ENCODE data around the gene IZUMO1. TPM values are rescaled to one million over a fixed set of nuclear protein-coding genes. Genes with fewer than 3 reads are reported as not detected.
A peak's percentile ranks its signal among the peaks of the same experiment; 100 is the strongest.

The IZUMO1 gene
- polyA plus RNA-seq, 2 of the 4 experiments (the other 2 are of a cell fraction), result not detected

GRCh38 chr19:48738557-48739403, 7.9 kb downstream of the IZUMO1 start (continued):
- TF ChIP-seq RFX5 (IDR thresholded peaks at IDR 0.05) (peak; percentile 61; the same call in 1 of the 2 replicates), HOXA7 (CRISPR knock-in tag; IDR thresholded peaks at IDR 0.05) (no peak), RAD21 (conservative IDR thresholded peaks at IDR 0.05 in 1 of 2, IDR thresholded peaks at IDR 0.05 in 1 of 2) (peak; percentile 34 to 81; a peak in 4 of 5 replicates), MAFK (IDR thresholded peaks at IDR 0.05; ENCODE audit: partially characterized antibody) (no peak), HOXB13 (CRISPR knock-in tag; IDR thresholded peaks at IDR 0.05; ENCODE audit: low read depth) (peak; percentile 86; the same call in 1 of the 2 replicates), GATA3 (IDR thresholded peaks at IDR 0.05; ENCODE audit: borderline replicate concordance) (0 out of 2 replicates have a peak, but pooled peaks have one; percentile 23), JUN (IDR thresholded peaks at IDR 0.05) (peak; percentile 41 to 83; a peak in 3 of 5 replicates), MAX (IDR thresholded peaks at IDR 0.05) (peak; percentile 98), ATOH8 (CRISPR knock-in tag; IDR thresholded peaks at IDR 0.05; ENCODE audit: low read depth) (0 out of 2 replicates have a peak, but pooled peaks have one; percentile 51), MYC (IDR thresholded peaks at IDR 0.05; ENCODE audit: borderline replicate concordance, low read length) (peak; percentile 66; the same call in 1 of the 2 replicates), SREBF2 (IDR thresholded peaks at IDR 0.05) (no peak), HOXB5 (CRISPR knock-in tag; IDR thresholded peaks at IDR 0.05) (peak; percentile 83; the same call in 1 of the 2 replicates)

- WGBS (ENCODE audit: missing lambda C conversion rate), result 77% methylated on average over 22 of the region's 22 CpGs
Observed at GRCh38 chr19:48737360-48737998, 9.2 kb downstream of the IZUMO1 start.

GRCh38 chr19:48735031-48735615, 11.6 kb downstream of the IZUMO1 start:
- ATAC-seq, result peak; percentile 77 to 87

More at GRCh38 chr19:48737360-48737998, 9.2 kb downstream of the IZUMO1 start:
- FAIRE-seq, result no peak
- H3K27ac ChIP-seq, result no peak overlapping the region
- TF ChIP-seq BCL3 (IDR thresholded peaks at IDR 0.05) (no peak), RCOR1 (IDR thresholded peaks at IDR 0.05; ENCODE audit: low read depth, low read length) (no peak), CBX8 (IDR thresholded peaks at IDR 0.05) (no peak)
- H3K4me2 ChIP-seq, result no peak overlapping the region
- peak; percentile 55 to 68 for DNase-seq (ENCODE audit: low read depth in 1 of 2, low spot score in 1 of 2)
- H3K4me3 ChIP-seq, result no peak overlapping the region
- ChIA-PET POLR2A (interaction anchor here (1.0 kb wide), 1 partner anchor 17 kb away, joined by 4 read pairs; no protein-coding TSS in a partner anchor), CTCF (interaction anchor here (1.2 to 5.4 kb wide), 9 partner anchors 10 to 62 kb away, joined by 4 to 69 read pairs (median 11); partner anchors contain the start of gene IZUMO1)
- H3K4me1 ChIP-seq, result peaks cover 16% of the 10 kb centered on the region
- peak in 1 of 2 experiments; percentile 5; a peak in 3 of 6 replicates for ATAC-seq
- H3K9me3 ChIP-seq, result no peaks in the 10 kb centered on the region

More at GRCh38 chr19:48735031-48735615, 11.6 kb downstream of the IZUMO1 start:
- H3K4me1 ChIP-seq, result peaks cover 16% of the 10 kb centered on the region
- ChIA-PET POLR2A (interaction anchor here (0.6 to 2.4 kb wide), 2 partner anchors 14 to 60 kb away, joined by 3 to 5 read pairs; no protein-coding TSS in a partner anchor), CTCF (interaction anchor here (0.6 to 5.4 kb wide), 11 partner anchors 8 to 238 kb away, joined by 3 to 69 read pairs (median 4); partner anchors contain the start of genes HSD17B14 and IZUMO1)
- peak overlapping the region; percentile 77 to 81 for H3K27ac ChIP-seq
- FAIRE-seq (no peak), DNase-seq (ENCODE audit: low read depth in 1 of 2, low spot score in 1 of 2) (peak; percentile 85 to 95)
- WGBS (ENCODE audit: missing lambda C conversion rate), result 25% methylated on average over 32 of the region's 38 CpGs
- TF ChIP-seq HDAC2 (IDR thresholded peaks at IDR 0.05) (no peak), SREBF2 (IDR thresholded peaks at IDR 0.05) (no peak), CTCF (IDR thresholded peaks at IDR 0.05) (peak; percentile 28; the same call in 2 of the 3 replicates), RFX5 (IDR thresholded peaks at IDR 0.05) (peak; percentile 38; the same call in 1 of the 2 replicates), HOXB5 (CRISPR knock-in tag; IDR thresholded peaks at IDR 0.05) (no peak), MAX (IDR thresholded peaks at IDR 0.05) (peak; percentile 49; the same call in 1 of the 2 replicates), NR3C1 (IDR thresholded peaks at IDR 0.05) (no peak), RAD21 (conservative IDR thresholded peaks at IDR 0.05 in 1 of 2, IDR thresholded peaks at IDR 0.05 in 1 of 2) (peak; percentile 28 to 35; a peak in 3 of 5 replicates), HES2 (IDR thresholded peaks at IDR 0.05) (no peak), MYC (IDR thresholded peaks at IDR 0.05; ENCODE audit: borderline replicate concordance, low read length) (no peak), ELK1 (IDR thresholded peaks at IDR 0.05; ENCODE audit: low read depth, low read length) (no peak)
- no peaks in the 10 kb centered on the region for H3K9me3 ChIP-seq
- peak overlapping the region; percentile 49 for H3K4me3 ChIP-seq
- peak overlapping the region; percentile 72 for H3K4me2 ChIP-seq
